Activated CD4-positive, CD25-positive, alpha-beta regulatory T cell (primary cell): ENCODE results near the gene ST6GALNAC4.
"Not testable (repeated sequence)": the region's sequence is repeated elsewhere in the genome, so short reads cannot be mapped to it uniquely, and the experiment has no call there.

Experiments
- DNase-seq, 4 experiments: peaks; one replicate each; lab custom pipeline; 2025; lab: John Stamatoyannopoulos, UW

Gene ST6GALNAC4

GRCh38 chr9:127872369-127873222, 44.2 kb downstream of the ST6GALNAC4 start:
- DNase-seq, result no peak

GRCh38 chr9:127871531-127871930, 45.3 kb downstream of the ST6GALNAC4 start:
- DNase-seq, result no peak

DNA sequence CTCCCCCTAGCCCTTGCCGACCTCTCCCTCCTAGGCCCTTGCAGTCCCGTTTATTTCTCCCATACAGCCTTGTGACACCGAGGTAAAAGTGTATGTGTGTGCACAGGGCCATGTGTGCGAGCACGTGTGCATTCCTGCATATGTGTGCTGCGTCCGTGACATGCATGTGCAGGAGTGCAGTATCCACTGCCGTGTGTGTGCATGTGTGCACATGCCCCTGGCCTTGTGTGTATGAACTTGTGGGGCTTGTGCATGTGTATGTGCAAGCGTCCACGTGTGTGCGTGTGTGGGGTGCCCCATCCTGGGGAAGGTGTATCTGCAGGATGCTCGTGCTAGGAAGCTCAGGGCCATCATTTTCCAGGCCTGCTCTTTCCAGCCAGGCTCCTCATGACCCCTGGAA, 46.0 kb downstream of the ST6GALNAC4 start:
- DNase-seq, result no peak

DNA sequence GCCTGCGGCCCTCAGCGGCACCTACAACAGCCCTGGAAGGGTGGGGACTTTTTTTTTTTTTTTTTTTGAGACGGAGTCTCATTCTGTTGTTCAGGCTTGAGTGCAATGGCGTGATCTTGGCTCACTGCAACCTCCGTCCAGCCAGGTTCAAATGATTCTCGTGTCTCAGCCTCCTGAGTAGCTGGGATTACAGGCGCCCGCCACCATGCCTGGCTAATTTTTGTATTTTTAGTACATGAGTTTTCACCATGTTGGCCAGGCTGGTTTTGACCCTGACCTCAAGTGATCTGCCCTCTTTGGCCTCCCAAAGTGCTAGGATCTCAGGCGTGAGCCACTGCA, 46.7 kb downstream of the ST6GALNAC4 start:
- DNase-seq, result not testable (repeated sequence)

DNA sequence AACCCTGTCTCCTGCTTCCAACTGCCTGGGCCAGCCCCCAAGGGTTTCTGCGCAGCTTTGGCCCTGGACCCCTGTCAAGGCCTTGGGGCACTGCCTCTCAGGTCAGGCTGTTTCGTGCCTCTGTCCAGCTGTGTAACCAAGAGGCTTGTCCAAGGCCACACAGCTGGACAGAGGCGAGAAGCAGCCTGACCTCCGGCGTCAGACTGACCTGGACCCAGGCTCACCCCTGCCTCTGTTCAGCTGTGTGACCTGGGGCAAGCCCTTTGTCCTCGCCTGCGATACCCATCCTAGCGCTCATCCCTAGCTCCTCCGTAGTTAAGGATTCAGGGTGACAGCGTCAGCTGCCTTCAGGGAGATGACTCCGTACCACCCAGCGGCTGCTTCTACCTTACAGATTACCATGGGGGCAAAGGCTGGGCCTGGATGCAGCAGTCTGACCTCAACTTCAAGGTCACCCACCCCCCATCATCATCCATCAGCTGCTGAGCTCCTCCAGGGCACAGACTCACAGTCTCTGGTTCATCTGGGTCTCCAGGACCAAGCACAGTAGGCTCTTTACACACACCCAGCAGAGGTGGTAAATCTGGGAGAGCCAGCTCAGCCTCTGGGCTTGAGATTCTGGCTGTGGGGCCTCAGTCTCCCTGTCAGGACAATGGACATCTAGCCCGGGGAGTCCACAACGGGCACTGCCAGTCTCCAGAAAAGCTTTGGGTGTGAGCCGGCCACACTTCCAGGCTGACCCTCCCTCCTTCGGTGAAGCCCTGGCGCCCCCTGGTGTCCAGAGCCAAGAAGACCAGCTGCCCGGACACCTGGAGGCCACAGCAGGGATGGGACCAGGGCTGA, 47.3 kb downstream of the ST6GALNAC4 start:
- DNase-seq, result peak; percentile 60 to 82 (median 69)

DNA sequence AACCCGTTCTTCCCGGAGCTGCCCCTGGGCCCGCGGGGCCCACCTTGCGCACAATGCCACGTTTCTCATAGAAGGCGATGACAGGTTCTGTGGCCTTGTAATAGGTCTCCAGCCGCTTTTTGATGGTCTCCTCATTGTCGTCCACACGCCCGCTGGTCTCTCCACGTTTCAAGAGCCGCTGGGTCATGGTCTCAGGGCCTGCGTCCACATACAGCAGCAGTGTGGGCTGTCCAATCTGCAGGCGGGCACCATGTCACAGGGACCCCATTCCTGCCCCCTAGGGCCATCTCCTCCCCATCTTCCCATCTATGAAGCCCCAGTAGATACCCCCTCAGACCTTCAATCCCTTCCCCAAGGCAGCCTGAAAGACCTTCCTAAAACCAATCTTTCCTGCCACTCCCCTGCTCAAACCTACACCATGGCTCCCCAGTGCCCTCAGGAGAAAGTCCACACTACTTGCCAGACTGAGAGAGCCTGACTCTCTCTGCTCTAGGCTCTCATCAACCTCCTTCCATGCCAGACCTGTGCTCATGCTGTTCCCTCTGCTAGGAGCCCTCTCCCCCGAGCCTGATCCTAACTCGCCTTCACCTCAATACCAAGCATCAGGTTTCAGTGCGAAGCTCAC, 48.5 kb downstream of the ST6GALNAC4 start:
- no peak for DNase-seq

DNA sequence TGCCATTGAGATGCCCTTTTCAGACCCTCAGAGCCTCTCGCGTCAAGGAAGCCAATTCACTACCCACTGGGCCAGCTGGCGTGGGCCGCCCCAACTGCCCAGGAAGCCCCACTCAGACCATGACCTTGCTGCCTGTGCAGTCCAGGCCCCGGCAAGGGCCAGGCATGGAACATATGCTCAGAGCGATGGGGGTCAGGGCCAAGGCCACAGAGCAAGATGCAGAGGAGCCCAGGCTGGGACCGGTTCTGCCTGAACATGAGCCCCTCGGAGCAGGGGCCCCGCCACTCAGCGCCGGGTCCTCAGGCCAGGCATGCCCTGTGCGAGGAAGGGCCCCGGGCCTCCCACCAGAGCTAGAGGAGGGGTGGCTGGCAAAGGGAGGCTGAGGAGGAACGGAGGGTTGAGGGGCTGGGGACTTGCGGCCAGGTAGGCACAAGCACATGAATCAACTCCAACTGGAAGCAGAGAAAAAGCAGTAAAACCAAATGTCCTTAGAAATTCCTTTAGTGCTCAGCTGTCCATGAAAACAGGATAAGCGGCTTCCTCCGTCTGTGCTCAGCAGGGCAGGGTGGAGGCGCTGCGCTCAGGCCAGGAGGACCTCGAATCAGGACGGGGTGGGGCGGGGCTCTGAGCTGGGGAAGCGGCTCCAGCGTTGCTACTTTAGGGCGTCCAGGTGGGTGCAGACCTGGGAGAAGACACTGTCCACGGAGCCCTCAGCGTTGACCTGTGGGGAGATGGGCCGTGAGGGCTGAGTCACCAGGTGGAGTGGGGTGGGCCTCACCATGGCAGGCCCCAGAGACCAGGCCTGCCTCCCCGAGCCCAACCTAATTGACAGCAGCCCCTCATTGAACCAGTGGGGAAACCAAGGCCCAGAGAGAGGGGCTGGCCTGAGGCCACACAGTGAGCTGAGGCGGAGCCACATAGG, 49.2 kb downstream of the ST6GALNAC4 start:
- DNase-seq, result no peak

DNA sequence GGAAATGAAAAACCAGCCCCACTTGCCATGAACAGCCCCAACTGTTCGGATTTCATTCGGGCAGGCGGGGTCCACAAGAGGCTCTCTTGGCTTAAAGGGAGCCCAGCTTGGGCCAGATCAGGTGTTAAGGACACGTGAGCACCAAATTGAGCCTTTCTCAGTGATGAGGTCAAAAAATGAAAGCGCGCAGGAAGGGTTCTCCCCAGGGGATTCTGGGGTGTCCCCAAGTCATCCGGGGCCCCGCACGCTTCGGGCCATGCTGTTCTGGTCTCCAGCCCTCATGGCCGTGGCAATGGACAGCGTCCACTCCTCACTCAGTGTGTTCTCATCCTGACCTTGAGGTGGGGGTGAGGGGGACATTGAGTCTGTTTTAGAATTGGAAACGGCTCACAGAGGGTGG, 50.3 kb downstream of the ST6GALNAC4 start:
- no peak for DNase-seq

DNA sequence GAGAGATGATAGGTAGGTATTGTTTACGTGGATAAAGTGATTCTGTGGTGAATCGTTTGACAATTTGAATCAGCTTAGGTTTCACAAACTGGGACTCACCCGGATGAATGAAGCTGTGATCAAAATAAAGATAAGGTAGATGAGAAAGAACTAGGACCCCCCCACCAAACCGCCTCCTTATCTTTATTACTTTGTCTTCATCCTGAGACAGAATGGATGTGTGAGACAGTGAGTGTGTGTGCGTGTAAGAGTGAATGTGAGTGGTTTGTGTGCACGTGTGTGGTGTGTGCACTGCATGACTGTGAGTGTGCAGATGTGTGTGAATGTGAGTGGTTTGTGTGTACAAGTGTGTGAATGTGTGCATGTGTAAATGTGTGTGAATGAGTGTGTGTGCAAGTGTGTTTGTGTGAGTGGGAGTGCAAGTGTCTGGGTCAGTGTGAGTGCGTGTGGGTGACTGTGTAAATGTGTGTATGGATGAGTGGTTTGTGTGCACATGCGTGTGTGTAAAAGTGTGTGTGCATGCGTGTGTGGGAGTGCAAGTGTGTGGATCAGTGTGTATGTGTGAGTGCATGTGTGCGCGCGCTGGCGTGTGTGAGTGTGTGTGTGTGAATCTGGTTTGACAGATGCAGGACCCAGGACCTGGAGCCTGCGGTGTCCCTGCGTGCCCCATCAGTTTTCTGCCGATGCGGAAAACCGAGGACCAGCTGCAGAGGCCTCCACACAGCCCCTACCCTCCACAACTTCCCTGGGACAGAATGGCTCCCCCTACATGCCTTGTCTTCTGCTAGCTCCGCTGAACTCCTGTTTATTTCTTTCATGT, 51.0 kb downstream of the ST6GALNAC4 start:
- DNase-seq, result no peak

DNA sequence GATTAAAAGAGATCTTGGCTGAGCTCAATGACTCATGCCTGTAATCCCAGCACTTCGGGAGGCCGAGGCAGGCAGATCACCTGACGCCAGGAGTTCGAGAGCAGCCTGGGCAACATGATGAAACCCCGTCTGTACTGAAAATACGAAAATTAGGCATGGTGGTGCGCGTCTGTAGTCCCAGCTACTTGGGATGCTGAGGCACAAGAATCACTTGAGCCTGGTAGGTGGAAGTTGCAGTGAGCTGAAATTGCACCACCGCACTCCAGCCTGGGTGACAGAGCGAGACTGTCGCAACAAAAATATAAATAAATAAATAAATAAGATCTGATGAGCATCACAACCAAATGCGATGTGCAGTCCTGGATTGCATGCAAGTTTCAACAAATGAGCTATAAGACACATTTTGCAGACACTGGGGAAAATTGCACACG, 53.6 kb downstream of the ST6GALNAC4 start:
- DNase-seq, result no peak

DNA sequence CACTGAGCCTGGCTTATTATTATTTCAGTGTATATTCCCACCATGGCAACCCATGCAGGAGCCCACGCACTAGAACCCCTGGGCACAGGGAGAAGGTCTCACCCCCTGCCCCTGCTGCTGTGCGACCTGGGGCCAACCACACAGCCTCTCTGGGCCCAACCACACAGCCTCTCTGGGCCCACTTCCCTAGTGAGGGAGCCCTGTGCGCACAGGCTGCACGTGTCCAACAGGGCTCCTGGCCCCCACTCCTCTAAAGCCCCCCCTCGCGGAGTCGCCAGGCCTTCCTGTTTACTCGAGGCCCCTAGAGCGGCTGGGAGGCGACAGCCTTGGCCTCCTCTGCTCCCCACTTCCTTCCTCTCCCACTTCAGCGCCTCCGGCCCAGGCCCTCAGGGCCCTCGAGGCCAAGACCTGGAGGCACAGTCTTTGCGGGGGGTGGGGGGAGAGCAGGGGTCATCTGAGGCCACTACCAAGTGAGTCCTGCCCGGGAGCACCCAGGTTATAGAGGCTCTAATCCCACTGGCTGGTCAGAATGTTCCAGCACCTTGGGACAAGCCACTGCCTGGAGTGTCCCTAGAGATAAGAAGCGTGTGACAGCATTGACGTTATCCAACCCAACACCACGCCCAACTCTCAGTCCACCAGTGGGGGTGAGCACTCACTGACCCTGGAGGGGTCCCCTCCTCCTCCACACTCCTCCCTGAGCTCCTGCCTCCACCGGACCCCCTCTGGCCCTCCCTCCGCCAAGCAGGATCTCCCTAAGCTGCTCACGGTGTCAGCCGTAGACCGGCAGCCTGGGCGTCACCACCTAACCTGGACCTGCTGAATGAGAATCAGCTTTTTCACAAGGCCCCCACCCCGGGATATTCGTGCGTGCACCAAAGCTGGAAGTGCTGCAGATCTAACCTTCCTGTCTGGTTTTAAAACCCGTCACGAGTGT, 54.5 kb downstream of the ST6GALNAC4 start:
- DNase-seq, result peak in 2 of 4 experiments; percentile 17 to 18

DNA sequence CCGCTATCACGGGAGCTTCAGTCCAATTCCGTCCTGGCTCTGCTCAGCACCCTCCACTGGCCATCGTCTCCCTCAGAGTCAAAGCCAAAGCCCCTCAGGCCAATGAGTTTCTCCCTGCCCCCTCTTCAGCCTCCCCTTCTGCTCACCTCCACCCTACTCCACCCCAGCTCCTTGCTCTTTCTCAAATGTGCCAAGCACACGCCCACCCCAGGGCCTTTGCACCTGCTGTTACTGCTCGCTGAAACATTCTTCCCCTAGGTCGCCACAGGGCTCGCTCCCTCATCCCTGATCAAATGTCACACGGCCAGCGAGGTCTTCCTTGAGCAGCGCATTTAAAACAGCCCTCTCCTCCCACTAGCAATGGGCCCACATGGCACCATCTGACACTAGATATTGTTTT, 56.1 kb downstream of the ST6GALNAC4 start:
- no peak for DNase-seq

GRCh38 chr9:127860260-127860659, 56.6 kb downstream of the ST6GALNAC4 start:
- DNase-seq, result no peak

GRCh38 chr9:127858041-127858512, 58.8 kb downstream of the ST6GALNAC4 start:
- DNase-seq, result no peak
